Middle frontal gyrus (tissue), 1 donor: Measurements from ENCODE around the gene DDAH1.
"Not testable (repeated sequence)": the region's sequence is repeated elsewhere in the genome, so short reads cannot be mapped to it uniquely, and the experiment has no call there.

Experiments
- DNase-seq: peaks from one replicate; pipeline ENCODE4 v3.0.0-alpha.2; 2015; ENCODE audit warnings: low spot score; ENCODE audit errors: extremely low spot score

Gene DDAH1

DNA sequence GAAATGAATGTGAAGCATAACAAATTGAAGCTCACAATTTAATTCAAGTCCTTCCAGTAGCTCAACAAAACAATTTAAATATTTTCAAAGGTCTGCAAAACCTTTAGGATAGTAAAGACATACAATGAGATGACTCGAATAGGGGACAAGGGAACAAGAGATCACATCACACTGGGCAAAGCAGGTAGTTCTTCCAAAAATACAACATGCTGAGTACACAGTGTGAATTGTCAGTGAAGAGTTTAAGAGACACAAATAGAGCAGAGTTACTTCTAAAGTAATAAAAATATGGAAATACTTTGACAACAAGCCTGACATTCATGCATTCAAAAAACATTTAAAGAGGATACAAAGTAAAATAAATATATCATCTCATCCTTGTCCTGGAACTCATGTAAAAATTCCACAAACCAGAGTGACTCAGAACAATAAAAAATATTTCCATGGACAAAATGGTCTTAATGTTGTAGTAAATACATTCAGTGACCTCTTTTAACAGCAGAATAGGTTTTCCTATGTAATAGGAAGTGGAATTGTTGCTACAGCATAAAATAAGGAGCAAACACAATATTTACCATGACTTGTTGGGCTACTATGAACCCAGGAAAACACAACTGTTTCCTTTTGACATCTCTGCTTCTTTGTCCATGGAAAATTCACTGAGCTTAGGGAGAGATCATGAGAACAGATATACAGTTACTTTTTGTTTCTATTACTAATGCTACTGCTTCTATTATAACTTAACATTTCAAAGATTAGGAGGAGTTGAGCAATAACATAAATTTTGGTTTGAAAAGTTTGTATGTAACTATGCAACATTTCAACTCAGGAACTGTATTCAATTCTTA is 104.9 kb downstream of the DDAH1 start:
- no peak for DNase-seq

DNA sequence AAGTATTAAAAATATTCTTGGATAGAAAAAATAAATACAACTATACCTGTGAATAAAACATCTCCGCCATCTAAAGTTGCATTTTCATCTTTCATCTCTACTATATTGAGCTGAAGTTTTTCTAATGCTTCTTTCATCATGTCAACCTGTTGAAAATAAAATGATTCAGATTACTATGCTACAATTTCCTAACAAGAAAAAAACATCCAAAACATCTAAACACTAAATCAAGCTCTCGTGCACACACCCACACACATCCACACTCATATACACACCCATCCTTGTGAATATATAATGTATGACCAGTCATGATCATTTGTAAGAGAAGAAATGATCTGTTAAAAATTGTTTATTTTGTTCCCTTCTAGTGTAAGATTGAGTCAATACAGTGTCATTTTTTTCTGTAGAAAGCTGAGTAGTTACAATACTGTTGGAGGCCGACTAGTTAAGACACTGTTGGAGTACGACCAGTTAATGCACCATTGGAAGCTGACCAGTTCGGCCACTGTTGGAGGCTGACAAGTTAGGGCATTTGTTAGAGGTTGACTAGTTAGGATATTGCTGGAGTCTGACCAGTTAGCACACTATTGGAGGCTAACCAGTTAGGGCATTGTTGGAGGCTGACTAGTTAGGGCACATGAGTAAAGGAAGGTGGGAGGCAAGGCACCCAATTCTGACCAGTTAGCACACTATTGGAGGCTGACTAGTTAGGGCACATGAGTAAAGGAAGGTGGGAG is 106.1 kb downstream of the DDAH1 start:
- no peak for DNase-seq

GRCh38 chr1:85357817-85358216 is 107.1 kb downstream of the DDAH1 start:
- no peak for DNase-seq

DNA sequence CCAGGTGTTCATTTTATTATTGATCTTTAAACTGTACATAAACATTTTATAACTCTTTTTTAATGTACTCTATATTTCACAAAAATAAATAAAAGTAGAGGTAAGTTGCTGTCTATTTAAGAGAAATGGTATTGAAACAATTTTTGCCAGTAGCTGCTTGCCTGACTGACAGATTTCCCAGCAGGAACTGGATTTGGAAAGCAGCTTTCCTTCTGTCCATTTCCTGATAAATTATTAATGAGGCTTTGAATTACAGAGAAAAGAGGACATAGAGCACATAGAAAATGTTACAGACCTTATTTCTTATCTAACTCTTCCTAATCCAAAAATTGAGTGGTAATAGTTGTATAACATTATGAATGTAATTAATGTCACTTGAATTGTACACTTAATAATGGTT is 108.8 kb downstream of the DDAH1 start:
- DNase-seq: no peak

DNA sequence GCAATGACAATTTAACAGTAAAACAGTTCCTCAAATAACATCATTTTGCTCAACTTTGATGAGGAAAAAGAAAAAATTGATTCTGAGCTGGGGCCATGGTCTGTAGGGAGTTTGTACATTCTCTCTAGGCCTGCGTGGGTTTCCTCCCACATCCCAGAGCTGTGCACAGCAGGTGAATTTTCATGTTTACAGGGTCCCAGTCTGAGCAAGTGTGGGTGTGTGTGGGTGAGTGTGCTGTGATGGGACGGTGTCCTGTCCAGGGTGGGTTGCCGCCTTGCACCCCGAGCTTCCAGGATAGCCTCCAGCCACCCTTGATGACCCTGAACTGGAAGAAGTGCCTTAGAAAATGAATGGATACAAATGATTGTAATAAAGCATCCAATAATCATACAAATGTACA is 112.9 kb downstream of the DDAH1 start:
- DNase-seq: no peak

- no peak for DNase-seq
These were observed 113.6 kb downstream of the DDAH1 start for GRCh38 chr1:85351202-85351828.

DNA sequence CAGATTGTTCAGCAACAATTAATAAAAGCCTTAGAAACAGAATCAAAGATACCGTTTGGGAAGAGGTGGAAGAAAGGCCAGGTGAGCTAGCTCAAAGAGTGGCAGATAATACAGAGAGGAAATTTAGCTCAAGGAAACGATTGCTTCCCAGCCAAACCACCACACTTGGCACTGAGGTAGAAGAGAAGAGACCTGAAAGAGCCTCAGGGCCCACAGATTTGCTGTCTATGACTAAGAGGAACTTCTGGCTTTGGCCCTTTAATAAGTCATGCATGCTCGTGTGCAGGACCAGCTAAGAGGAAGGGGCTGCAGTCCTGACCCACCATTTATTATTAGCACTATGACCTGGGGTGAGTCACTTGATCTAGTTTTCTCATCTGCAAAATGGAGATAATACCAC is 115.7 kb downstream of the DDAH1 start:
- no peak for DNase-seq

GRCh38 chr1:85347908-85348307 is 117.1 kb downstream of the DDAH1 start:
- DNase-seq: no peak

- DNase-seq: not testable (repeated sequence)
These were observed 117.7 kb downstream of the DDAH1 start for GRCh38 chr1:85347275-85347674.

DNA sequence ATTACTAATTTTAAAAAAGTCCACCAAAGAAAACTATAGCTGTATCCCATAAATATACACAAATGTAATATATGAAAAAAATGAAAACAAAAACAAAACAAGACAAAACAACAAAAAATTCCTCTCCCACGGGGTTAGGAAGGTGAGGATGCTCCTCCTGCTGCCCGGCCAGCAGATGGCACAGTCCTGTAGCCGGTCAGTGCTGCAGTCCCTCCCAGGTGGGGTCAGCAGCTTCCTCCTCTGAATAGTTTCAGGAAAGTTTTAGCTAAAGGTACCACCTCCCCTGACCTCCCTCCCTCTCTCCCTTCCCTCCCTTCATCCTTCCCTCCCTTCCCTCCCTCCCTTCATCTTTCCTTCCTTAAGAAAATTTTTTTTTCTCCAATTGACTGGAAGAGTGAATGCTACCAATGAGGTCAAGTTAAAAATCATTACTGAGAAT is 120.7 kb downstream of the DDAH1 start:
- DNase-seq: no peak

DNA sequence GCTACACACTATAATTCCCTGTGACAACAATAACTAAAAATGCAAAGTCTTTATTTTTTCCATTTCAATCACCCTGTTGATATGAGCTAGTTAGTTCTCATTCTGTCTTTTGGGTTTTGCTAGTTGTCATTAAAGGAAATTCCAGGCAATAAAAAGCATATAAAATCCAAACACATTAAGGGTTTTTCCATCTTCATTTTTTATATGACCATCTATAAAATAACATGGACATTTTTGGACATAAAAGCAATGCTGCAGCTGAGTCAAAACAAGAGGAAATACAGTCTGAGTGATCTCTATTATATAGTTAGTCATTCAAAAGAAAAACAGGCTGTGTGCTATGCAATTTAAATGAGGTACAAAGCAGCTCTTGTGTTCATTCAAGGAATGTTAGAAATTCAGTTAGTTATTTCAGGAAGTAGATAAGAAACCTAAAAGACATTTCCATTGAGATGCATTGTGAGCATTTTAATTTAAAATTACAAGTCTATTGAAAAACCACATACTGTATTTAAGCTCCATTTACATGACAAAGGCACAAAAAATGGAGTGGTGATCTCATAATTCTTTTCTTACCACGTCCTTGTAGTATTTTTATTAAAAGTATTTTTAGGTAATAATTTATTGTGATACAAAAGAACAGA is 121.2 kb downstream of the DDAH1 start:
- no peak for DNase-seq

- no peak for DNase-seq
These were observed 121.7 kb downstream of the DDAH1 start for GRCh38 chr1:85343213-85343611.

DNA sequence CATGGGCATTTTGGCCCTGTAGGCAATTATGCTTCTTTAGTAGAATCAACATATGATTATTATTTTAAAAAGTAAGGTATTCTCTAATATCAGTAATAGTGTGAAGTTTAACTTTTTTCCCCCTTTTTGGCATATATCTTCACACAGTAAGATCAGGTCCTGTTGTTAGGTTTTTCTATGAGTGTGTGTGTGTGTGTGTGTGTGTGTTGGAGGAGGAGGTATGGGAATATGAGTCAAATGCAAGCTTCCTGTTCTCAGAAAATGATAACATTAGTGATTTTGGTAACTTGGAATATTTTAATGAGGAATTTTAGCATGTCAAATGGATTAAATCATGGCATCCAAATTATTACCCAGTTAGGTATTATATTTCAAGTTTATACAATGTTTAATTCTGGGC is 122.8 kb downstream of the DDAH1 start:
- DNase-seq: no peak

DNA sequence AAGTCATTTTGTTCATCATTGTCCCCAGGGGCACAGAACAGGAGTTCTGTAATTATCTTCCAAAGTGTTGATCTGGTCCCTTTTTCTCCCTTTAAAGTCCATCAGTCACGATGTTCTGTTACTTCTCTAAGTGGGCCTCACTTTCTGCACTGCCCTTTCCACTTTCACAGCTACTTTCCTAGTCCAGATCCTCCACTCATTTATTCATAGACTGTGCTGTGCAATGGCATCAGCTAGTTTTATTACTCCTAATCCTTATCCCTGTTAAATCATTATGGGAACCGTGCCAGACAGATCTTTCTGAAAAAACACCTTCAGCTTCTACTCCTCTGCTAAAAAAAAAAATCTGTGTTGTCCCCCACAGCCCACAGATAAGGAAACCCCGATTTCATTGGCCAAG is 124.5 kb downstream of the DDAH1 start:
- no peak for DNase-seq

GRCh38 chr1:85339656-85340399 is 125.1 kb downstream of the DDAH1 start:
- no peak for DNase-seq

- DNase-seq: no peak
These were observed 125.9 kb downstream of the DDAH1 start for GRCh38 chr1:85339089-85339488.

GRCh38 chr1:85334962-85335361 is 130.0 kb downstream of the DDAH1 start:
- DNase-seq: no peak

DNA sequence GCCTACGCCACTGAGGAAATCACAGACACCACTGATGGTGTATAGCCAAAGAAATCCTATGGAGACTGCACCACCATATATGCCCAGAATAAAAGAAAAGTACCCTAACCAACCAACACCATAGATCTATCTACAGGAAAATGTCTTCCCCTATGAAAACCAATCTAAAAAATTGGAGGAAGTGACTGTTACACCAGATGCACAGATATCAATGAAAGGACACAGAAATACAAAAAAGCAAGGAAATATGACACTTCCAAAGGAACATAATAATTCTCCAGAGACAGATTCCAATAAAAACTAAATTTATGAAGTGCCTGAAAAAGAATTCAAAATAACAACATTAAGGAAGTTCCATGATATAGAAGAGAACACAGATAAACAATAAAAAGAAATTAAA is 131.8 kb downstream of the DDAH1 start:
- no peak for DNase-seq

- DNase-seq: no peak
These were observed 132.4 kb downstream of the DDAH1 start for GRCh38 chr1:85332575-85332974.

- no peak for DNase-seq
These were observed 134.2 kb downstream of the DDAH1 start for GRCh38 chr1:85330711-85331290.

DNA sequence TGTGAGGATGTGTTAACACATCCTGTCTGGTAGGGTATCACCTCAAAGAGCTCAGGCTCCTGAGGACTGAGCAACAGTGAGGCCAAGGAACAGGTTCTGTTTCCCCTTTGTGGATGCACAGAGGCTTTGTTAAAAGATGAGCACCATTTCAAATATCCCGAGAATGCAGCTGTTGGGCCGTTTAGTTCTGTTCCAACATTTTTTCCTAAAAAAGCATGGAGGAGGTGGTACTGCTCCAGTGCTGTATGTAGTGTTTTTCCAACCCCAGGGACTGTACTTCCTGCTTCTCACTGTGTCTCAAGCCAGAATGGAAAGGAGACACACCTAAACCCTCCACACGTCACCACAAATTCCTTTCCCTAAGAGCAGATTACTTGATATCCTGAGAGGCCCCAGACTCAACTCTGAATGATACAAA is 134.7 kb downstream of the DDAH1 start:
- no peak for DNase-seq
